Measurements from ENCODE around the gene ARHGAP26.

ARHGAP26 gene

DNA sequence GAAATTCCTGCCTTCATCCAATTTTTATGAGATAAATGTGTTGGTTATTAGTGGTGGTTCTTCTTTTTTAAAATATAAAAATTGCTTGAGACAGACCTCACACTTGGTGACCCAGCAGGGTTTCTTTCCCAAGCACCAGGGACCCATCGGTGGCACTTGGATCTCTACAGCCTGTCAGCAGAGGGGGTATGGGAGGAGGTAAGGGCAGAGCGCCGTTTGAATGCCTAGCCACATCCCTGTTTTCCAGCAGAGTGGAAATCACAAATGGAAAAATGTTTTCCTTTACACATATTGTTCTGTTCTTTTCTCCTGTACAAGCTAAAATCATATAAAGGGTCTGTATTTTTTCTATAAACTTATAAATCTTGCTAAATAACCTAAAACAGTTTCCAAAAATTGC, 385.3 kb downstream of the ARHGAP26 start:
- no peaks in the 10 kb centered on the region for H3K9me3 ChIP-seq (ENCODE audit: control insufficient read depth in 1 of 2, low read length in 2 of 2)
- no peak overlapping the region for H3K4me3 ChIP-seq (ENCODE audit: low read depth in 1 of 2, low read length in 2 of 2)
- no peak overlapping the region for H3K27ac ChIP-seq (ENCODE audit: low read depth, low read length)
- peaks cover 0 to 5% of the 10 kb centered on the region in 2 donors for H3K4me1 ChIP-seq (ENCODE audit: control insufficient read depth in 1 of 2, insufficient read depth in 2 of 2, low read length in 2 of 2)
- H3K9ac ChIP-seq (ENCODE audit: low read depth in 1 of 2, low read length in 2 of 2) = no peak overlapping the region
- H3K36me3 ChIP-seq (ENCODE audit: control insufficient read depth in 1 of 2, insufficient read depth in 2 of 2, low read length in 2 of 2) = peaks cover 0 to 5% of the 10 kb centered on the region in 2 donors
- no peaks in the 10 kb centered on the region for H3K27me3 ChIP-seq (ENCODE audit: control insufficient read depth in 1 of 2, insufficient read depth in 2 of 2, low read length in 2 of 2)

DNA sequence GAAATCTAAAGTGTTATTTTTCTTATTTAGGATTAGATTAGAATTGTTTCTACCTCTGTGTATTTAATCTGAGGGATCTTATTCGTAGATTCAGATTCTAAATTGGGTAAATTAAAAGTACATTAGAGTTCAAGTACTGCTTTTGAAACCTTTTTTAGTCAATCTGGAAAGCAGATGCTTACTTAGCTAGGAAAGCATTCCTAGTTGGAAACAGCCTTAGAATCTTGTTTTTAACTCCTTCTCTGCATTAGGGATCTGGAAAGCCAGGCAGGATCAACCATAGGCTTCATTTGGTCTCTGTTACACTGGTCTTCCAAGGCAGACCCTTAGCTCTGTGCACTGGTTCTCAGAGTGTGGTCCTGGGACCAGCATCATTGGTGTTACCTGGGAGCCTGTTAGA, 385.9 kb downstream of the ARHGAP26 start:
- no peak overlapping the region for H3K4me3 ChIP-seq (ENCODE audit: low read depth in 1 of 2, low read length in 2 of 2)
- no peak overlapping the region for H3K27ac ChIP-seq (ENCODE audit: low read depth, low read length)
- no peaks in the 10 kb centered on the region for H3K27me3 ChIP-seq (ENCODE audit: control insufficient read depth in 1 of 2, insufficient read depth in 2 of 2, low read length in 2 of 2)
- peaks cover 0 to 5% of the 10 kb centered on the region in 2 donors for H3K4me1 ChIP-seq (ENCODE audit: control insufficient read depth in 1 of 2, insufficient read depth in 2 of 2, low read length in 2 of 2)
- H3K36me3 ChIP-seq (ENCODE audit: control insufficient read depth in 1 of 2, insufficient read depth in 2 of 2, low read length in 2 of 2) = peaks cover 0 to 5% of the 10 kb centered on the region in 2 donors
- no peaks in the 10 kb centered on the region for H3K9me3 ChIP-seq (ENCODE audit: control insufficient read depth in 1 of 2, low read length in 2 of 2)
- H3K9ac ChIP-seq (ENCODE audit: low read depth in 1 of 2, low read length in 2 of 2) = no peak overlapping the region

DNA sequence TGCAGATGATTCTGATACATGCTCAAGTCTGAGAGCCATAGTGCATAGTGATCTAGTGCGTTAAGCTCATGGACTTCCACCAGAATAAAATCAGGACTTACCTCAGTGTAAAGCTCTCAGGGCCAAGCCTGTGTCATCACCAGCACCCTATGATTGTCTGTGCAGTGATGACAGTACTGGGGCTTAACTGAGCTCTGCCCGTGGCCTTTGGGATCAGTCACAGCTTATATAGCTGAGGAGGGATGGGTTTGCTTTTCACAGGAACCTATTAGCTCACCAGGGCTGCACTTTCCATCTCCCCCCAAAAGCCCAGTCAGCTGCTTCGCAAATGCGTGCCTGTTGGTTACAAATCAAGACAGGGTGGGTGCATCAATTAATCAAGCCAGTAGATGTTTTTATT, 386.4 kb downstream of the ARHGAP26 start:
- Histone ChIP-seq H3K4me3 (ENCODE audit: low read depth in 1 of 2, low read length in 2 of 2) (no peak overlapping the region), H3K4me1 (ENCODE audit: control insufficient read depth in 1 of 2, insufficient read depth in 2 of 2, low read length in 2 of 2) (peaks cover 0 to 5% of the 10 kb centered on the region in 2 donors), H3K9ac (ENCODE audit: low read depth in 1 of 2, low read length in 2 of 2) (no peak overlapping the region), H3K27me3 (ENCODE audit: control insufficient read depth in 1 of 2, insufficient read depth in 2 of 2, low read length in 2 of 2) (no peaks in the 10 kb centered on the region), H3K9me3 (ENCODE audit: control insufficient read depth in 1 of 2, low read length in 2 of 2) (no peaks in the 10 kb centered on the region), H3K27ac (ENCODE audit: low read depth, low read length) (no peak overlapping the region), H3K36me3 (ENCODE audit: control insufficient read depth in 1 of 2, insufficient read depth in 2 of 2, low read length in 2 of 2) (peaks cover 0 to 5% of the 10 kb centered on the region in 2 donors)

GRCh38 chr5:143159031-143159430, 388.9 kb downstream of the ARHGAP26 start:
- Histone ChIP-seq H3K4me1 (ENCODE audit: control insufficient read depth in 1 of 2, insufficient read depth in 2 of 2, low read length in 2 of 2) (no peaks in the 10 kb centered on the region), H3K9ac (ENCODE audit: low read depth in 1 of 2, low read length in 2 of 2) (no peak overlapping the region), H3K36me3 (ENCODE audit: control insufficient read depth in 1 of 2, insufficient read depth in 2 of 2, low read length in 2 of 2) (peaks cover 0 to 5% of the 10 kb centered on the region in 2 donors), H3K4me3 (ENCODE audit: low read depth in 1 of 2, low read length in 2 of 2) (no peak overlapping the region), H3K27me3 (ENCODE audit: control insufficient read depth in 1 of 2, insufficient read depth in 2 of 2, low read length in 2 of 2) (no peaks in the 10 kb centered on the region), H3K27ac (ENCODE audit: low read depth, low read length) (no peak overlapping the region), H3K9me3 (ENCODE audit: control insufficient read depth in 1 of 2, low read length in 2 of 2) (no peaks in the 10 kb centered on the region)

DNA sequence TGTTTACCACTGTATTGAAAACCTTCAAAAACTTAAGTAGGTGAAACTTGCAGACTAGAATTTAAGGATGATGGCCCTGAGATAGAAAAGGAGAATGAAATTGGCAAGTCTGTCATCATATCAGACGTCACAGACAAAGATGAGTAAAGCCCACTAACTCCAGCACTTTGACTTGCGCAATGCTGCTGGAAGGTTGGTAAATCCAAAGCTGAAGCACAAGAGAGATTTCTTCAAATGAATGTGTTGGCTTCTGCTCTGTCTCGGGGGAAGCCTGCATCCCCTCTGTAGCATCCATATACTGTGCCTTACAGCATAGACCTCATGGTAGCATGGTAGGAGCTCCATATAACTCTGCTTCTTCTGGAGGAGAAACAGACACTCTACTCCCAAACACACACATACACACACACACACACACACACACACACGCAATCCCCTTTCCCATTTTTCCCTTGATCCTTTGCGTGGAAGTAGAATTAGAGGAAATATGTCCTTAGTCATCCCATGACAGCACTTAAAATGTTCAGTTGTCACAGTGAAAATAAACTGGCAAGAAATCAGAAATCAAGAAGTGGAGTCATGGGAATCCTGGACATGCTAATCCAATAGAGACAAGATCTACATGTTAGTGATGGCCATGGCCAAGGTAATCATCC, 391.8 kb downstream of the ARHGAP26 start:
- Histone ChIP-seq H3K36me3 (ENCODE audit: control insufficient read depth in 1 of 2, insufficient read depth in 2 of 2, low read length in 2 of 2) (no peaks in the 10 kb centered on the region), H3K9me3 (ENCODE audit: control insufficient read depth in 1 of 2, low read length in 2 of 2) (no peaks in the 10 kb centered on the region), H3K4me1 (ENCODE audit: control insufficient read depth in 1 of 2, insufficient read depth in 2 of 2, low read length in 2 of 2) (peaks cover 9 to 14% of the 10 kb centered on the region in 2 donors), H3K9ac (ENCODE audit: low read depth in 1 of 2, low read length in 2 of 2) (no peak overlapping the region), H3K4me3 (ENCODE audit: low read depth in 1 of 2, low read length in 2 of 2) (no peak overlapping the region), H3K27ac (ENCODE audit: low read depth, low read length) (no peak overlapping the region), H3K27me3 (ENCODE audit: control insufficient read depth in 1 of 2, insufficient read depth in 2 of 2, low read length in 2 of 2) (no peaks in the 10 kb centered on the region)

DNA sequence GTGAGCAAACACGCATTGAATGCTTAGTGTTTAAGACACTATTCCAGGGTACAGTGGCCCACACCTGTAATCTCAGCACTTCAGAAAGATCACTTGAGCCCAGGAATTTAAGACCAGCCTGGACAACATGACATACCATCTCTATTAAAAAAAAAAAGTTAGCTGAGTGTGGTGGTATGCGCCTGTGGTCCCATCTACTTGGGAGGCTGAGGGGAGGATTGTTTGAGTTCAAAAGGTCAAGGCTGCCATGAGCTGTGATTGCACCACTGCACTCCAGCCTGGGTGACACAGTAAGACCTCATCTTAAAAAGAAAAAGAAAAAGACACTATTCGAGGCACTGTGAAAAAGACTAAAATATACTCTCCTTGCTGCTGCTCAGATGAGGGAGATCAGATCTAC, 392.6 kb downstream of the ARHGAP26 start:
- H3K9me3 ChIP-seq (ENCODE audit: control insufficient read depth in 1 of 2, low read length in 2 of 2) = no peaks in the 10 kb centered on the region
- H3K27ac ChIP-seq (ENCODE audit: low read depth, low read length) = no peak overlapping the region
- H3K4me3 ChIP-seq (ENCODE audit: low read depth in 1 of 2, low read length in 2 of 2) = no peak overlapping the region
- no peak overlapping the region for H3K9ac ChIP-seq (ENCODE audit: low read depth in 1 of 2, low read length in 2 of 2)
- H3K27me3 ChIP-seq (ENCODE audit: control insufficient read depth in 1 of 2, insufficient read depth in 2 of 2, low read length in 2 of 2) = no peaks in the 10 kb centered on the region
- H3K4me1 ChIP-seq (ENCODE audit: control insufficient read depth in 1 of 2, insufficient read depth in 2 of 2, low read length in 2 of 2) = peaks cover 14 to 19% of the 10 kb centered on the region in 2 donors
- no peaks in the 10 kb centered on the region for H3K36me3 ChIP-seq (ENCODE audit: control insufficient read depth in 1 of 2, insufficient read depth in 2 of 2, low read length in 2 of 2)

DNA sequence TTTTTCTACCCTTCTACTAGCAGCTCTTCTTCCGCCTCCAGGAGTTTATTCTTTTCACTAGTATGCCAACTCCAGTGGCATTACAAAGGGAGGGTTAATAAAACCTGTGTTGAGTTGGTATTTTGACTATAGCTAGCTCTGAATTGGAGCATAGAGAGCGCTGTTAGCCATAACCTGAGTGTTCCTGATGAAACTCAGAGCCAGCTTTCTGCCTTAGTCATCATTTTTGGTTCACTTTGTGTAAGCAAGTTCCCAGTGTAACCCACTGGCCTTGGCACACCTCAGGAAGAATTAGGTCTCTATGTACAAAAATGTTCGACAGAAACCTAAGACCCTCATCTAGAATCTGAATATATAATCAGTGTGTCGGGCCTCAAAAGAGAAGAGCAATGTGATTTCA, 394.4 kb downstream of the ARHGAP26 start:
- H3K9ac ChIP-seq (ENCODE audit: low read depth in 1 of 2, low read length in 2 of 2) = no peak overlapping the region
- H3K27me3 ChIP-seq (ENCODE audit: control insufficient read depth in 1 of 2, insufficient read depth in 2 of 2, low read length in 2 of 2) = no peaks in the 10 kb centered on the region
- no peak overlapping the region for H3K27ac ChIP-seq (ENCODE audit: low read depth, low read length)
- H3K4me3 ChIP-seq (ENCODE audit: low read depth in 1 of 2, low read length in 2 of 2) = no peak overlapping the region
- peaks cover 25 to 32% of the 10 kb centered on the region in 2 donors for H3K4me1 ChIP-seq (ENCODE audit: control insufficient read depth in 1 of 2, insufficient read depth in 2 of 2, low read length in 2 of 2)
- H3K9me3 ChIP-seq (ENCODE audit: control insufficient read depth in 1 of 2, low read length in 2 of 2) = no peaks in the 10 kb centered on the region
- no peaks in the 10 kb centered on the region for H3K36me3 ChIP-seq (ENCODE audit: control insufficient read depth in 1 of 2, insufficient read depth in 2 of 2, low read length in 2 of 2)

DNA sequence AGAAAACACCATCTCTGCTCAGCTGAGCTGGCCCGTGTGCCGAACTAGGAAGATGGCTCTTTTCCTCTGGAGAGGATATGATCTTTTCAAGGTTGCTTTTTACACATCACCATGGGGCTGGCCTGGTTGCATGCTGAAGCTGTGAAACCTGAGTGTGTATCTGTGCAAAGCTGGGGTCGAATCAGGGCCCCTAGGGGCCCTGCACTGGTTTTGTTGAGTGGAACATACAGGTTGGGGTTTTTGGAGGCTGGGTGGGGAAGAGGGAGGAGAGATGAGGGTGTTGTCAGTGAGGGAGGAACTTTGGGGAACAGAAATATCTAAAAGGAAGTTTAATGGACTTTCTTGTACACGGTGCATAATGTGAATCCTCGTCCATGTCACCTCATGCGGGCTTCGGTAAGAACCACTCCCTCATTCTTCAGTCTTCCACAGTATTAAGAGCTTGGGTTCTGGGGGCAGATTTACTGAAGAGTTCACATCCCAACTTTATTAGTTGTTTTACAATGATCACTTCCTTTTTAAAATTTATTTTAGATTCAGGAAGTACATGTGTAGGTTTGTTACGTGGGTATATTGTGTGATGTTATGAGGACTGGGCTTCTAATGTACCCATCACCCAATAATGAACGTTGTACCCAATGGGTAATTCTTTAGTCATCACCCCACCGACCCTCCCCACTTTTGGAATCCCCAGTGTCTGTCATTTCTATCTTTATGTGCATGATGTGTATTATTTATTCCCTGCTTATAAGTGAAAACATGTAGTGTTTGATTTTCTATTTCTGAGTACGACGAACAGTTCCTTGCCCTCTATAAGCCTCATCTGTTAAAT, 395.1 kb downstream of the ARHGAP26 start:
- no peak overlapping the region for H3K27ac ChIP-seq (ENCODE audit: low read depth, low read length)
- H3K9ac ChIP-seq (ENCODE audit: low read depth in 1 of 2, low read length in 2 of 2) = no peak overlapping the region
- H3K4me1 ChIP-seq (ENCODE audit: control insufficient read depth in 1 of 2, insufficient read depth in 2 of 2, low read length in 2 of 2) = peaks cover 25 to 32% of the 10 kb centered on the region in 2 donors
- no peaks in the 10 kb centered on the region for H3K9me3 ChIP-seq (ENCODE audit: control insufficient read depth in 1 of 2, low read length in 2 of 2)
- H3K36me3 ChIP-seq (ENCODE audit: control insufficient read depth in 1 of 2, insufficient read depth in 2 of 2, low read length in 2 of 2) = no peaks in the 10 kb centered on the region
- no peak overlapping the region for H3K4me3 ChIP-seq (ENCODE audit: low read depth in 1 of 2, low read length in 2 of 2)
- no peaks in the 10 kb centered on the region for H3K27me3 ChIP-seq (ENCODE audit: control insufficient read depth in 1 of 2, insufficient read depth in 2 of 2, low read length in 2 of 2)

DNA sequence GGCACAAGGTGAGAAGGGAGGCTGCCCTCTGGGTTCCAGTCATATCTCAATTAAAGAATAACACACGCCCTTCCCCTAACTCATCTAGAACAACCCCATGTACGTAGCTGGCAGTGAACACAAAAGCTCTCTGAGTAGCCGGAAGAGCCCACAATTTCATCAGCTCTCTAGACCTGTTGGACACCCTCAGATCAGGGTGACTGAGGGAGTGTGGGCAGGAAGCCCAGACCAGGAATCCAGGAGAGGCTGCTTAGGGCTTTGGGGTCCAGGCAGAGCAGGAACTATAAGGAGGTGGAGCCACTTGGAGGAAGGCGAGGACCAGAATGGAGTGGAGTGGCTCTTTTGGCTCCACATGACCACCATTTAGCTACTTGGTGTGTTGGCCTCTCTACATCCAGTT, 395.9 kb downstream of the ARHGAP26 start:
- Histone ChIP-seq H3K9me3 (ENCODE audit: control insufficient read depth in 1 of 2, low read length in 2 of 2) (no peaks in the 10 kb centered on the region), H3K36me3 (ENCODE audit: control insufficient read depth in 1 of 2, insufficient read depth in 2 of 2, low read length in 2 of 2) (no peaks in the 10 kb centered on the region), H3K27ac (ENCODE audit: low read depth, low read length) (no peak overlapping the region), H3K27me3 (ENCODE audit: control insufficient read depth in 1 of 2, insufficient read depth in 2 of 2, low read length in 2 of 2) (no peaks in the 10 kb centered on the region), H3K4me1 (ENCODE audit: control insufficient read depth in 1 of 2, insufficient read depth in 2 of 2, low read length in 2 of 2) (peaks cover 25 to 32% of the 10 kb centered on the region in 2 donors), H3K9ac (ENCODE audit: low read depth in 1 of 2, low read length in 2 of 2) (no peak overlapping the region), H3K4me3 (ENCODE audit: low read depth in 1 of 2, low read length in 2 of 2) (no peak overlapping the region)

DNA sequence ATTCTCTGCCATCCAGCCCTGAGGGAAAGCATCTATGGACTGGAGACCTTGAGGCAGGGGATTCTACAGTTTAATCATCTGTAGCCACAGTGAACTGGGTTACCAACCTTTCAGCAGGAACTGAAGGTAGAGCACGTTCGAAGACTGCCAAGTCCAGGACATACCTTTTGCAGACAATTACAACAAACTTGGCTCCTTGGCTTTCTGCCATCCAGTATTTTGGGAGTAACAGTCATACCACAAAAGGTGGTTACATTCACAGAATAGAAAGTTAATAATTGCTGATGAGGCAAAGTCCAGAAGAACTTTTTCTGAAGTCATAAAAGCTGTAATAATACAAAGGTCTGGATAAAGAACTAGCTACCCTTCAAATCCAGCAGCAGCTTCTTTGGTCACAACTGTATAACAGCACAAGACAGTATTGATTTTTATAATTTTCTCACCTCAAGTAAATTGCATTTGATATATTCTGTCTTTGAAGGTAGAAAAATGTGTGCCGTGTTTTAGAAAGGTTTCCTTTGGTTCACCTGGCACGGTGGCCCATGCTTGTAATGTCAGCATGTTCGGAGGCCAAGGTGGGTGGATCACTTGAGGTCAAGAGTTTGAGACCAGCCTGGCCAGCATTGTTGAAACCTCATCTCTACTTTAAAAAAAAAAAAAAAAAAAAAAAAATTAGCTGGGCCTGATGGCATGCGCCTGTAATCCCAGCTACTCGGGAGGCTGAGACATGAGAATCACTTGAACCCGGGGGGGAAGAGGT, 396.7 kb downstream of the ARHGAP26 start:
- Histone ChIP-seq H3K9ac (ENCODE audit: low read depth in 1 of 2, low read length in 2 of 2) (no peak overlapping the region), H3K27ac (ENCODE audit: low read depth, low read length) (no peak overlapping the region), H3K36me3 (ENCODE audit: control insufficient read depth in 1 of 2, insufficient read depth in 2 of 2, low read length in 2 of 2) (no peaks in the 10 kb centered on the region), H3K4me3 (ENCODE audit: low read depth in 1 of 2, low read length in 2 of 2) (no peak overlapping the region), H3K9me3 (ENCODE audit: control insufficient read depth in 1 of 2, low read length in 2 of 2) (no peaks in the 10 kb centered on the region), H3K4me1 (ENCODE audit: control insufficient read depth in 1 of 2, insufficient read depth in 2 of 2, low read length in 2 of 2) (peaks cover 25 to 32% of the 10 kb centered on the region in 2 donors), H3K27me3 (ENCODE audit: control insufficient read depth in 1 of 2, insufficient read depth in 2 of 2, low read length in 2 of 2) (no peaks in the 10 kb centered on the region)

Data from duodenal mucosa (tissue), 2 donors.